Neural cell (in vitro differentiated cells): Measurements from ENCODE around the gene FBXO36. TPM values are rescaled to one million over a fixed set of nuclear protein-coding genes. Genes with fewer than 3 reads are reported as not detected.

Experiments used
- H2AFZ ChIP-seq: fragments of 200-600, 300-800 bp; sonication (generic), shearing (Covaris generic); 2 replicates; pipeline ENCODE4 v1.6.0; 2014; ENCODE audit warnings: low read depth, mild to moderate bottlenecking, antibody characterized with exemption, low read length, moderate library complexity
- H3F3A ChIP-seq: fragments of 200-600 bp; shearing (Covaris generic); 2 replicates; pipeline ENCODE4 v1.6.1; 2016; ENCODE audit warnings: mild to moderate bottlenecking, moderate library complexity, mixed read lengths, antibody characterized with exemption, low read length; ENCODE audit not compliant: insufficient read depth, poor library complexity, severe bottlenecking
- H3K27ac ChIP-seq: fragments of 200-600, 300-800 bp; sonication (generic), shearing (Covaris generic); 2 replicates; pipeline ENCODE4 v1.5.1; 2014; ENCODE audit warnings: mild to moderate bottlenecking, low read length, moderate library complexity
- H3K27me3 ChIP-seq: fragments of 300-800, 200-600 bp; sonication (generic), shearing (Covaris generic); 2 replicates; pipeline ENCODE4 v1.6.0; 2014; ENCODE audit warnings: mild to moderate bottlenecking, low read depth, low read length, moderate library complexity; ENCODE audit not compliant: insufficient read depth
- H3K36me3 ChIP-seq: fragments of 300-800, 200-600 bp; sonication (generic), shearing (Covaris generic); 2 replicates; pipeline ENCODE4 v1.5.1; 2014; ENCODE audit warnings: mild to moderate bottlenecking, antibody characterized with exemption, low read length, moderate library complexity; ENCODE audit not compliant: insufficient read depth
- H3K4me2 ChIP-seq: fragments of 300-800, 200-600 bp; sonication (generic), shearing (Covaris generic); 2 replicates; pipeline ENCODE4 v1.6.0; 2014; ENCODE audit warnings: mild to moderate bottlenecking, low read length
- H3K4me3 ChIP-seq: fragments of 300-800, 200-600 bp; sonication (generic), shearing (Covaris generic); 2 replicates; pipeline ENCODE4 v1.5.1; 2014; ENCODE audit warnings: mild to moderate bottlenecking, low read length, moderate library complexity
- H3K79me2 ChIP-seq: fragments of 200-600 bp; shearing (Covaris generic); replicated peaks from 2 replicates; pipeline ENCODE4 v1.6.0; 2014; ENCODE audit warnings: mild to moderate bottlenecking, low read length, moderate library complexity; ENCODE audit not compliant: insufficient read depth
- H3K9ac ChIP-seq: fragments of 300-800, 200-600 bp; sonication (generic), shearing (Covaris generic); 2 replicates; pipeline ENCODE4 v1.6.1; 2016; ENCODE audit warnings: mild to moderate bottlenecking, low read length, mixed read lengths
- H3K9me2 ChIP-seq: fragments of 200-600 bp; shearing (Covaris generic); 2 replicates; pipeline ENCODE4 v1.6.1; 2016; ENCODE audit warnings: mild to moderate bottlenecking, low read length, mixed read lengths; ENCODE audit not compliant: insufficient read depth
- H3K9me3 ChIP-seq: fragments of 200-600, 300-800 bp; sonication (generic), shearing (Covaris generic); 2 replicates; pipeline ENCODE4 v1.6.1; 2016; ENCODE audit warnings: mild to moderate bottlenecking, mixed run types, low read length, moderate library complexity, mixed read lengths
- H4K20me1 ChIP-seq: fragments of 200-600 bp; shearing (Covaris generic); 2 replicates; pipeline ENCODE4 v1.6.1; 2016; ENCODE audit warnings: mild to moderate bottlenecking, mixed run types; ENCODE audit not compliant: insufficient read depth
- EP300 ChIP-seq: fragments of 450-650 bp; conservative IDR thresholded peaks from 2 replicates; pipeline ENCODE4 v1.6.1; 2014; ENCODE audit warnings: antibody characterized with exemption, mild to moderate bottlenecking, moderate library complexity; ENCODE audit not compliant: poor library complexity, severe bottlenecking
- EZH2 ChIP-seq: fragments of 200-600, 300-800 bp; shearing (Covaris generic), sonication (generic); IDR thresholded peaks from 2 replicates; pipeline ENCODE4 v1.6.1; 2014; ENCODE audit warnings: antibody characterized with exemption, low read length, borderline replicate concordance, mild to moderate bottlenecking; ENCODE audit not compliant: insufficient read depth, poor library complexity, severe bottlenecking
- MXI1 ChIP-seq: fragments of 450-650 bp; conservative IDR thresholded peaks from 2 replicates; pipeline ENCODE4 v1.6.1; 2014; ENCODE audit warnings: antibody characterized with exemption, mild to moderate bottlenecking; ENCODE audit not compliant: poor library complexity, severe bottlenecking
- POLR2AphosphoS5 ChIP-seq: IDR thresholded peaks from 2 replicates; pipeline ENCODE4 v1.6.1; 2012
- RAD21 ChIP-seq: fragments of 450-650 bp; conservative IDR thresholded peaks from 2 replicates; pipeline ENCODE4 v1.6.1; 2014; ENCODE audit warnings: antibody characterized with exemption, mild to moderate bottlenecking, moderate library complexity
- REST ChIP-seq: IDR thresholded peaks from 2 replicates; pipeline ENCODE4 v1.6.1; 2012; ENCODE audit warnings: borderline replicate concordance
- SMC3 ChIP-seq: fragments of 450-650 bp; conservative IDR thresholded peaks from 2 replicates; pipeline ENCODE4 v1.6.1; 2014; ENCODE audit warnings: antibody characterized with exemption, mild to moderate bottlenecking, moderate library complexity; ENCODE audit not compliant: poor library complexity
- TAF1 ChIP-seq: IDR thresholded peaks from 2 replicates; pipeline ENCODE4 v1.6.1; 2012; ENCODE audit warnings: low read depth
- polyA plus RNA-seq: library from polyadenylated mRNA; depleted of rRNA; stranded (reverse); fragments of >200 nt; gene quantifications from 2 replicates; pipeline ENCODE4 v1.2.3, GENCODE V29; 2014
- TF ChIP-seq, protein P1 (sequence below): fragments of 450-650 bp; IDR thresholded peaks from 2 replicates; pipeline ENCODE4 v1.5.1; 2014; ENCODE audit warnings: antibody characterized with exemption, mild to moderate bottlenecking, moderate library complexity; ENCODE audit not compliant: poor library complexity, severe bottlenecking

FBXO36 gene
- polyA plus RNA-seq, 1 donor from 2014 or later, result 6.3 TPM

DNA sequence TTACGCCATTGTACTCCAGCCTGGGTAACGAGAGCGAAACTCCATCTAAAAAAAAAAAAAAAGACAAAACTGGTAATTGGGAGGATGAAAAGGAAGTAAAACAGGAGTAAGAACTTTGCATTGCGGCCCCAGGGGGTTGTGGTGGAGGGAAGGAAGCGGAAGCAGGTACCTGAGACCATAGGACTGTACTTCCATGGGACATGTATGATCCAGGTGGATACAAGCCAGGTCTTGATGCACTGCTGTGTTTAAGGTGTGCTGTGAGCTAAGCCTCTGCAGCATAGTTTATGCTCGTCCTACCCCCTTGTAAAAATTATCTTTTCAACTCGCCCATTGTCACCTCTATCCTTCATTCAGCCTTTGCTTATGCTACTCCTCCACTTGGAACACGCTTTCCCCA lies 23.7 kb downstream of the FBXO36 start:
- TF ChIP-seq TAF1, result no peak
- TF ChIP-seq POLR2AphosphoS5, result no peak
- H3K79me2 ChIP-seq, result no peaks in the 10 kb centered on the region
- no peak overlapping the region for H2AFZ ChIP-seq
- no peaks in the 10 kb centered on the region for H3K27me3 ChIP-seq
- no peaks in the 10 kb centered on the region for H3K36me3 ChIP-seq
- H3K27ac ChIP-seq, result no peak overlapping the region
- H3K9me3 ChIP-seq, result no peaks in the 10 kb centered on the region
- no peaks in the 10 kb centered on the region for H3K9me2 ChIP-seq
- H3K4me2 ChIP-seq, result no peak overlapping the region
- H3K4me3 ChIP-seq, result no peak overlapping the region
- no peaks in the 10 kb centered on the region for H4K20me1 ChIP-seq
- no peaks in the 10 kb centered on the region for H3F3A ChIP-seq
- no peak overlapping the region for H3K9ac ChIP-seq

- no peaks in the 10 kb centered on the region for H3K79me2 ChIP-seq
- H3K9me2 ChIP-seq, result no peaks in the 10 kb centered on the region
- H3F3A ChIP-seq, result no peaks in the 10 kb centered on the region
- H3K27me3 ChIP-seq, result no peaks in the 10 kb centered on the region
- no peaks in the 10 kb centered on the region for H3K9me3 ChIP-seq
- TF ChIP-seq EZH2 (no peak), MXI1 (no peak), REST (no peak), EP300 (no peak), POLR2AphosphoS5 (no peak), RAD21 (no peak), SMC3 (no peak), TAF1 (no peak)
- TF ChIP-seq, protein P1, sequence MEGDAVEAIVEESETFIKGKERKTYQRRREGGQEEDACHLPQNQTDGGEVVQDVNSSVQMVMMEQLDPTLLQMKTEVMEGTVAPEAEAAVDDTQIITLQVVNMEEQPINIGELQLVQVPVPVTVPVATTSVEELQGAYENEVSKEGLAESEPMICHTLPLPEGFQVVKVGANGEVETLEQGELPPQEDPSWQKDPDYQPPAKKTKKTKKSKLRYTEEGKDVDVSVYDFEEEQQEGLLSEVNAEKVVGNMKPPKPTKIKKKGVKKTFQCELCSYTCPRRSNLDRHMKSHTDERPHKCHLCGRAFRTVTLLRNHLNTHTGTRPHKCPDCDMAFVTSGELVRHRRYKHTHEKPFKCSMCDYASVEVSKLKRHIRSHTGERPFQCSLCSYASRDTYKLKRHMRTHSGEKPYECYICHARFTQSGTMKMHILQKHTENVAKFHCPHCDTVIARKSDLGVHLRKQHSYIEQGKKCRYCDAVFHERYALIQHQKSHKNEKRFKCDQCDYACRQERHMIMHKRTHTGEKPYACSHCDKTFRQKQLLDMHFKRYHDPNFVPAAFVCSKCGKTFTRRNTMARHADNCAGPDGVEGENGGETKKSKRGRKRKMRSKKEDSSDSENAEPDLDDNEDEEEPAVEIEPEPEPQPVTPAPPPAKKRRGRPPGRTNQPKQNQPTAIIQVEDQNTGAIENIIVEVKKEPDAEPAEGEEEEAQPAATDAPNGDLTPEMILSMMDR, result no peak
- H4K20me1 ChIP-seq, result no peaks in the 10 kb centered on the region
- H3K4me3 ChIP-seq, result no peak overlapping the region
- H3K36me3 ChIP-seq, result no peaks in the 10 kb centered on the region
- no peak overlapping the region for H3K4me2 ChIP-seq
- no peak overlapping the region for H3K27ac ChIP-seq
- H3K9ac ChIP-seq, result no peak overlapping the region
- H2AFZ ChIP-seq, result no peak overlapping the region
Measured at GRCh38 chr2:229947544-229947943, 25.2 kb downstream of the FBXO36 start.

- no peaks in the 10 kb centered on the region for H3F3A ChIP-seq
- no peak overlapping the region for H3K27ac ChIP-seq
- no peak overlapping the region for H2AFZ ChIP-seq
- no peaks in the 10 kb centered on the region for H3K79me2 ChIP-seq
- H3K27me3 ChIP-seq, result no peaks in the 10 kb centered on the region
- TF ChIP-seq EP300, result no peak
- no peak for TF ChIP-seq MXI1
- TF ChIP-seq RAD21, result no peak
- no peak for TF ChIP-seq POLR2AphosphoS5
- no peak for TF ChIP-seq SMC3
- TF ChIP-seq REST, result no peak
- no peak for TF ChIP-seq TAF1
- no peaks in the 10 kb centered on the region for H4K20me1 ChIP-seq
- H3K36me3 ChIP-seq, result no peaks in the 10 kb centered on the region
- no peak overlapping the region for H3K9ac ChIP-seq
- no peak overlapping the region for H3K4me2 ChIP-seq
- no peaks in the 10 kb centered on the region for H3K9me2 ChIP-seq
- H3K9me3 ChIP-seq, result no peaks in the 10 kb centered on the region
- H3K4me3 ChIP-seq, result no peak overlapping the region
Measured at GRCh38 chr2:229952256-229952835, 30.0 kb downstream of the FBXO36 start.
